ENCODE data around the gene TNIP2. TPM values are rescaled to one million over a fixed set of nuclear protein-coding genes. Genes with fewer than 3 reads are reported as not detected.

TNIP2 gene
- total RNA-seq, 6 donors from 2014 or later = 39.4 to 87.1 (median 60.1) TPM

DNA sequence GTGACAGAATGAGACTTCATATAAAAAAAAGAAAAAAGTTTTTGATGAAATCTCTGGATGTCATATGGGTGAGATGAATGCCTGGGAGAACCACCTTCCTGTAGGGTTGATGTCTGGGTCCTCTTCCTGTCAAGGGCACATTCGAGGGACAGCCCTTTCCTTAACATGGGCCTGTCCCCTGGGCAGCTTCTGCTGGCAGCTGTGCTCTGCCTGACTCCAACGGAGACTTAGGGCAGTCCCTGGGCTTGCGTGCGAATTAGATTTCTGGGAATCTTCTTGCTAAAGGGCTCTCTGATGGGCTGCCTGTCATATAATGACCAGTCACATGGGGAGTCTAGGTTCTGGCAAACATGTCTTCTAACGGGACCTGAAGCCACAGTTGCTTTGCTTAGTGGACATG is 40.7 kb downstream of the TNIP2 start:
- Histone ChIP-seq H3K27ac (peak overlapping the region in 3 of 4 donors; percentile 63 to 68 (median 64)), H3K27me3 (no peaks in the 10 kb centered on the region), H3K9me3 (no peaks in the 10 kb centered on the region), H3K36me3 (peaks cover 19 to 41% (median 22%) of the 10 kb centered on the region in 4 donors), H3K4me3 (no peak overlapping the region), H3K4me1 (peaks cover 16 to 38% (median 23%) of the 10 kb centered on the region in 4 donors)
- DNase-seq = no peak
- WGBS, 2 donors = 63 to 77% methylated on average over 4 to 5 of the region's 5 CpGs
- ATAC-seq (ENCODE audit: low FRiP score in 2 of 2) = no peak
- no peak for TF ChIP-seq CTCF (IDR thresholded peaks at IDR 0.05)
- TF ChIP-seq POLR2AphosphoS5 (IDR thresholded peaks at IDR 0.05) = no peak
- no peak for TF ChIP-seq EP300 (IDR thresholded peaks at IDR 0.05)
- TF ChIP-seq POLR2A (IDR thresholded peaks at IDR 0.05) = no peak

GRCh38 chr4:2714918-2715317 is 41.2 kb downstream of the TNIP2 start:
- TF ChIP-seq POLR2A (IDR thresholded peaks at IDR 0.05) = no peak
- TF ChIP-seq EP300 (IDR thresholded peaks at IDR 0.05) = no peak
- TF ChIP-seq CTCF (IDR thresholded peaks at IDR 0.05) = no peak
- TF ChIP-seq POLR2AphosphoS5 (IDR thresholded peaks at IDR 0.05) = no peak
- WGBS, 2 donors = 31 to 50% methylated on average over 4 of the region's 4 CpGs
- ATAC-seq (ENCODE audit: low FRiP score in 2 of 2) (no peak), DNase-seq (no peak)
- Histone ChIP-seq H3K36me3 (peaks cover 15 to 36% (median 17%) of the 10 kb centered on the region in 4 donors), H3K4me1 (peaks cover 16 to 38% (median 23%) of the 10 kb centered on the region in 4 donors), H3K27ac (peak overlapping the region; percentile 63 to 76 (median 66)), H3K9me3 (no peaks in the 10 kb centered on the region), H3K4me3 (no peak overlapping the region), H3K27me3 (no peaks in the 10 kb centered on the region)

DNA sequence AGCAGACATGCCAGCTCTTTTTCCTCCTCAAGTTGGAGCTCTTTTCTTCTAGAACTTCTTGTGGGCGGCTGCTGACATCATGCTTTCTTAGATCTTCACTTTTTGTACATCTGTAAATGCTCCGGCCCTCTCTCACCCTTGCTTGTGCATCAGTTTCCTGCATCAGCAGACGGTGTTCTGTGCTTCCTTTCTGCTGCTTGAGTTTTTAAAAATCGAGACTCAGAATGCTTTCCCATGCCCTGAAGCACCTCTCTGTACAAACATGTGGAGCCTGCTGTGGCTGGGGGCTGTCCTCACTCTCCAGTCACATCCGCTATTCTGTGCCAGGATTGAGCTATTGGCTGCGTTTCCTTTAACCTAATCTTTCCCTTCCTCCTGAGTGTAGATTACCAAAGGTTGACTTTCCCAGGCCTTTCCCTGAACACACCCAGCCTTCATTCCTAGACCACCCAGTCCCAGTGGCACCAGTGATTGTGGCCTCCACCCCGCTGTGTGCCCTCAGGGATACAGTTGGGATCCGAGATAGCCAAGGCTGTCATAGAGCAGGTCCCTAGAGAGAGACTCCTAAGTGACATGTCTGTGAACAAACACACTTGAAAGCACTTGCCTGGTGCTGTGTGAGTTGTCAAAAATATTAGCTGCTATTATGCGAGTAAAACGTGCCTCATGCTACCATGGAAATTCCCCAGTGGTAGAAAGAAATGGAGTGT is 41.9 kb downstream of the TNIP2 start:
- H3K9me3 ChIP-seq = no peaks in the 10 kb centered on the region
- H3K4me1 ChIP-seq = peaks cover 16 to 38% (median 23%) of the 10 kb centered on the region in 4 donors
- H3K27me3 ChIP-seq = no peaks in the 10 kb centered on the region
- H3K4me3 ChIP-seq = no peak overlapping the region
- ATAC-seq (ENCODE audit: low FRiP score in 2 of 2) (peak; percentile 63 to 83), DNase-seq (peak in 1 of 2 donors; percentile 49)
- WGBS, 2 donors = 25 to 26% methylated on average over 10 of the region's 10 CpGs
- H3K27ac ChIP-seq = peak overlapping the region; percentile 63 to 76 (median 66)
- H3K36me3 ChIP-seq = peaks cover 12 to 32% (median 14%) of the 10 kb centered on the region in 4 donors
- TF ChIP-seq CTCF (IDR thresholded peaks at IDR 0.05) (no peak), POLR2AphosphoS5 (IDR thresholded peaks at IDR 0.05) (no peak), POLR2A (IDR thresholded peaks at IDR 0.05) (no peak), EP300 (IDR thresholded peaks at IDR 0.05) (peak in 1 of 4 donors; percentile 5)

DNA sequence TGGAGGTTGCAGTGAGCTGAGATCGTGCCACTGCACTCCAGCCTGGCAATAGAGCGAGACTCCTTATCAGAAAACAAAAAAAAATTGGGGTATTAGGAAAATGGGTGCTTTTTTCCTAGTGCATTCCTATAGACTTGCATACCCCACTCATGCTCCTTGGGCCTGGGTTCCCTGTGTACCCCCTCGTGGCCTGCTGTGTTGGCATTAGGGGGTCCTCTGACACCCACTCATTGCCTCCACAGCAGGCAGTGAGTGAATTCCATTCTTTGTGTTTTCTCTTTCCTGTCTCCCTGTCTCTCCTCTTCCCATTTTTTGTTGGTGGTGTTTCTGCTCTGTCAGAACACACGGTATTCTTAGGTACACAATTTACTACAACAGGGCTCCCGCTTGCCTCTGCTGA is 42.8 kb downstream of the TNIP2 start:
- Histone ChIP-seq H3K4me3 (no peak overlapping the region), H3K27me3 (no peaks in the 10 kb centered on the region), H3K27ac (peak overlapping the region in 3 of 4 donors; percentile 2 to 68 (median 63)), H3K4me1 (peaks cover 16 to 38% (median 23%) of the 10 kb centered on the region in 4 donors), H3K9me3 (no peaks in the 10 kb centered on the region), H3K36me3 (peaks cover 11 to 29% (median 14%) of the 10 kb centered on the region in 4 donors)
- no peak for ATAC-seq (ENCODE audit: low FRiP score in 2 of 2)
- DNase-seq = no peak
- whole genome bisulfite sequencing, 2 donors = 84 to 85% methylated on average over 5 of the region's 5 CpGs
- TF ChIP-seq EP300 (IDR thresholded peaks at IDR 0.05) (no peak), CTCF (IDR thresholded peaks at IDR 0.05) (no peak), POLR2A (IDR thresholded peaks at IDR 0.05) (no peak), POLR2AphosphoS5 (IDR thresholded peaks at IDR 0.05) (no peak)

Measured in upper lobe of left lung (tissue), 6 donors.